Measurements from ENCODE around the gene TNNC1.

DNA sequence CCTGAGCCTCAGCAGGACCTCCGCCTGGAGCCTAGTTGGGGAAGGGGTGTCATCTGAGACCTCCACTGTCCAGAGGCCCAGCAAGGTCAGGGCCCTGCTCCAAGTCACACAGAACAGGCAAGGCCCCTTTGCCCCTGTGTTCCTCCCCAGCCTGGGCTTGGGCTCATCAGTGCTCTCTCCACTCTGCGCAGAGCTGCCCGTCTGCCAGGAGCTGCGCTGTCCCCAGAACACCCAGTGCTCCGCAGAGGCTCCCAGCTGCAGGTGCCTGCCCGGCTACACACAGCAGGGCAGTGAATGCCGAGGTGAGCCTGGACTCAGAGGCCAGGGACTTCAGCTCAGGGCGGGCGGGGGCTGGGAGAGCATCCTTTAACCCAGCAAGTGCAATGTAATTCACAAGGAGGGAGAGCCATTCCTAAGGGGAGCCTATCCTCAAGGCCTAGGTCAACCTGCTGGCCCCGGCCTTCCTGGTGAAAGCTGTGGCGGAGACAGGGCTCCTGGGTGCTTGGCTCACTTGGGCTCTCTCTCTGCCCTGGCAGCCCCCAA, 49.0 kb upstream of the TNNC1 start:
- TF ChIP-seq, protein P1, sequence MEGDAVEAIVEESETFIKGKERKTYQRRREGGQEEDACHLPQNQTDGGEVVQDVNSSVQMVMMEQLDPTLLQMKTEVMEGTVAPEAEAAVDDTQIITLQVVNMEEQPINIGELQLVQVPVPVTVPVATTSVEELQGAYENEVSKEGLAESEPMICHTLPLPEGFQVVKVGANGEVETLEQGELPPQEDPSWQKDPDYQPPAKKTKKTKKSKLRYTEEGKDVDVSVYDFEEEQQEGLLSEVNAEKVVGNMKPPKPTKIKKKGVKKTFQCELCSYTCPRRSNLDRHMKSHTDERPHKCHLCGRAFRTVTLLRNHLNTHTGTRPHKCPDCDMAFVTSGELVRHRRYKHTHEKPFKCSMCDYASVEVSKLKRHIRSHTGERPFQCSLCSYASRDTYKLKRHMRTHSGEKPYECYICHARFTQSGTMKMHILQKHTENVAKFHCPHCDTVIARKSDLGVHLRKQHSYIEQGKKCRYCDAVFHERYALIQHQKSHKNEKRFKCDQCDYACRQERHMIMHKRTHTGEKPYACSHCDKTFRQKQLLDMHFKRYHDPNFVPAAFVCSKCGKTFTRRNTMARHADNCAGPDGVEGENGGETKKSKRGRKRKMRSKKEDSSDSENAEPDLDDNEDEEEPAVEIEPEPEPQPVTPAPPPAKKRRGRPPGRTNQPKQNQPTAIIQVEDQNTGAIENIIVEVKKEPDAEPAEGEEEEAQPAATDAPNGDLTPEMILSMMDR (IDR thresholded peaks at IDR 0.05), result no peak
- TF ChIP-seq POLR2AphosphoS5 (IDR thresholded peaks at IDR 0.05) (no peak), POLR2A (IDR thresholded peaks at IDR 0.05) (no peak)

Measured in breast epithelium (tissue), 3 donors.